Umbilical cord (tissue), 2 donors: Measurements from ENCODE around the gene BTG4. TPM values are rescaled to one million over a fixed set of nuclear protein-coding genes. Genes with fewer than 3 reads are reported as not detected.
A peak's percentile ranks its signal among the peaks of the same experiment; 100 is the strongest.

ENCODE experiments used
- DNase-seq: peaks from one replicate; pipeline ENCODE4 v3.0.0-alpha.2; 2015; ENCODE audit warnings: low spot score
- total RNA-seq: library from RNA; depleted of rRNA; stranded (reverse); fragments of >200 nt; gene quantifications from one replicate; pipeline ENCODE4 v1.2.3, GENCODE V29; 2014; ENCODE audit warnings: low replicate concordance; ENCODE audit not compliant: insufficient read depth

Gene BTG4
- total RNA-seq, 1 donor from 2014 or later = 5.5 TPM

DNA sequence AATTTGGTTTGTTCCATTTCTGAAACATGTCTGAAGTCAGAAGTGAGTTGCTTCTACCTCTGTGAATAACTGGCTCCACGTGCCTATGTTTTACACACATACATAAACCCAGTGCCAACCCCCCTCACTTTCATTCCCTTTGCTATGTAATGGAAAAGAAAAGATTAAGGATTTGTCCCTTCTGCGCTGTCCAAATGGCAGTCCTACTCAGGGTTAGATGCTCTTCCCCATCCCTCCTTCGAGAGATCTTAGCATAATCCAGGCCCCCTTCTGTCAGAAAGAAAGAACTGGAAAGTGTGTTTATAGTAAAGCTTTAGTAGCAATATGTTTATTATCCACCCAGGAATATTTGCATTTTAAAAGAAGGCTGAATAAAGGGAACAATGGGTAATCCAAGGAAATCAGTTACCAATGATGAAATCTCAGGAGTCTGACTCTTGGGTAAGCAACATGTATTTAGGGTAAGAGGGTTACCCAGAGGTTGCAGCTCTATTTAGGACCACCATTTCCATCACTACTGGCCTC lies 25.2 kb upstream of the BTG4 start:
- no peak for DNase-seq

DNA sequence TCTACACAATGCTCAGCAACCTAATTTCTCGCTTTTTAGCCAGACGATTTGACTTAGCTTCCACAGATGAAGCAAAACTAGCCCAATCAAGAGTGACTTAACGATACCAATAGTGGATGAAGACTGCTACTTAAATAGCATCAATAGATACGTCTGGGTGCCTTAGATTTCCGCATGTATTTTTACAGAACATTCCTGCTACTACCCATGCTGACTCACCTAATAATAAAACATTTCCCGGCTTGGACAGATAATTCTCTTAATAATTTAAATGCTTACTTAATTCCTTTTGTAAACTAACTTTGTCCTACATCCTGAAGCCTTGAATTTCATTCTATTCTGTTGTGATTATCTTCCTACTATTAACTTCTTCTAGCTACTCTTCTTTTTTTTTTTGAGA lies 23.1 kb upstream of the BTG4 start:
- no peak for DNase-seq

DNA sequence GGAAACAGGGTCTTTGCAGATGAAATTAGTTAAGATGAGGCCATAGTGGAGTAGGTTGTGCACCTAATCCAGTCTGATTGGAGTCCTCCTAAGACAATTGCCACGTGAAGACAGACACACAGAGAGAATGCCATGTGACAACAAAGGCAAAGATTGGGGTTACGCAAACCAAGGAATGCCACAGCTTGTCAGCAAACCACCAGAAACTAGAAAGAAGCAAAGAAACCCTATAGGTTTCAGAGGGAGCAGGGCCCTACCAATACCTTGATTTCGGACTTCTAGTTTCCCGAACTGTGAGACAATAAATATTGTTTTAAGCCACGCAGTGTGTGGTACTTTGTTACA lies 20.2 kb upstream of the BTG4 start:
- no peak for DNase-seq

DNA sequence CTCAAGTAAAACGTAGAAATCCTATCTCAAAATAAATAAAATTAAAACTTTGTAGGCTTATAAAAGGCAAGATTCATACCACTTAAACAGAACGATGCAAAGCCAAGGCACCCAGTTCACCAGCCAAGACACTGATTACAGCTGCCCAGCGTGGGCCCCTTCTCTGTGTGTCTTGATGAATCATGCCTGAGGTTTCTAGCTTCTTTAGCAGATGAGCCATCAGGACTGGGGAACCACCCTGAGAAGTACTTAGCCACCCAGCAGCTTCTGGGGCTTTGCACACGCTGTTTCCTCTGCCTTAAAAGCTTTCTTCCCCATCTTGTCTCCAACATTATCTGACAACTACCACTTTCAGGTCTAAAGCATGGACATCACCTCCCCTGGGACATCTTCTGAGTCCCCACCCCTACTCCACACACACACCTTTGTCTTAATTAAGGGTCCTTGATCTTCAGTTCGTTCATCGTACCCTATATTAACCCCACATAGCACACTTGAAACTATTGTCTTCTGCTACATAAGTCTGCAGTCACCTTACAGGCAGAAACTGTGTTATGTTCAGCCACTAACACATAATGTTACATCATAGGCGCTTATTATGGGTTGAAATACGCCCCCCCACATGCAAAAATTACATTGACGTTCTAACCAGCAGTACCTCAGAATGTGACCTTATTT lies 19.6 kb upstream of the BTG4 start:
- DNase-seq = peak; percentile 67

DNA sequence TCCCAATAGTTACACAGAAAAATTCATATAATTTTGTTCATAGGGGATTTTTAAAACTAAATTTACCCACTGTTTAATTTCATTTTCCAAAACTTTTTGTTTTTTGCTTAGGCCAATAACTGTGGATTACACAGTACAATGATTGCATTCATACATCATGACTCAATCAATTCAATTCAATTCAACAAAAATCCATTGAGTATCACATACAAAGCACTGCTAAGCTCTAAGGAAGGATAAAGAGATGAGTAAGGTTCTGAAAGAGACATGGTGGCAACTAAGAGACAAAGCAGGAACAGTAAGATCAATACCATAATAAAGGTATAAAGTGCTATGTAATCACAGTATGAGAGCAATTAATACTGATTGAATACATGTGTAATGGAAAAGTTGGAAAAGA lies 18.9 kb upstream of the BTG4 start:
- DNase-seq = no peak

DNA sequence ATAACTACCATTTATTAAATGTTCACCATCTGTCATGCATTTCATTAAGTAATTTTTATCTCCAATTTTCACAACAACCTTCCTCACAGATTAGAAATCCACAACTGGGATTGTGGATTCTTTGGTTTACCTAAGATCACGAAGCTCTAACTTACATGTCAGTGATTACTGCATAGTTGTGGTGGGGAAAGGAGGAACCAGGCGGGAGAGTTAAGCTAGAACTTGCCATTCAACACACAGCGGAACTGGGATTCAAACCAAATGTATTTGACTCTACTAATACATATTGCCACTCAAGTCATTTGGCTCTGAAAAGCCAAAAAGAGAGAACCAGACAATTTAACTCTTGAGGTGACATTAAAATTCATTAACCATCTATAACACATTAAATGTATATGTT lies 17.9 kb upstream of the BTG4 start:
- no peak for DNase-seq

DNA sequence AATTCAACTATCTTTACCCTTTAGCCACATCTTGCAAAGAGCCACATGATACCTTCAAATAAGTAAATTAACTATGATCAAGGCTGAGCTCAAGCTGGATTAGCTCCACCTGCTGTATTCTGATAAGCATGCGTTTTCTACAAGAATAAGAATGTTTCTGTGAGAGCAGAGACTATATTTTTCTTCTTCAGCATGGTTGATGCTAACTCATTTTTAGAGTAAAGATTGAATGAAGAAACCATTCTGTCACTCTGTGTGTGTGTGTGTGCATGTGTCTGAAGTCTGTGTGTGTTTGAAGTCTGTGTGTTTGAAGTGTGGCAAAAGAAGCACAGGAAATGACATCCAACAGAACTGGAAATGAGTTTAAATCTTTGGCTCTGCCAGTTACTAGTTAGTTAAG lies 16.4 kb upstream of the BTG4 start:
- DNase-seq = no peak

DNA sequence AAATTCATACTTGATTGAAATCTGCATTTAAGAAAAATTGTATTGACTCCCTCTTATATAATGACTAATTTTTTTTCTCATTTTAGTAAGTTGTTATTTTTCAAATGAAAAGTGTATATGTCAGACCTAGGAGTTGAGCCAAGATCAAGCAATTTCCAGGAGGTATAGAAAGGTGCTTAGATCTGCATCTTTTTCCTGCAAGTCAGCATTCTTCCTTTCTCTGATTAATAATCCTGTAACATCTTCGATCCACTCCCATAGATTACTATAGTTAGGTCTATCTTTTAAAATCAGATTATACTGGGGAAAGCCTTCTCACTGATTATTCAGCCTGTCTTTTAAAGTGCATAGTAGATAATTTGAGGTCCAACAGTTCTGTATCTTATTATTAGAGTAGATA lies 15.1 kb upstream of the BTG4 start:
- DNase-seq = no peak

DNA sequence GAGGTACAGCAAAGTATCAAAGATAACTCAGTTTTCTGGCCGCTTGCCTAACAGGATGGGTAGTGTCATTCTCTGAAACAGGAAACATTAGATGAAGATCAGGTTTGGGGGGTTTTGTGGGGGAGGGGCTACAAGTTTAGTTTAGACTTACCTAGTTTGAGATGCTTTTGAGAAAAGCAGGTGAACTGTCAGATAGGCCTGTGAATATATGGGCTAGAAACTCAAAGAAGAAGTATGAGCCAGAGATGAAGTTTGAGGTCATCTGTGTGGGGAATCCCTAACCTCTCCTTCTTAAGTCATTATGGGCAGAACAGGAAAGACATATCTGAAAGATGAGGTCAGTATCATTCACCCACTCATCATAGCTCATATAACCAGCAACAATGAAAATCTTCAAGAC lies 14.3 kb upstream of the BTG4 start:
- peak; percentile 16 for DNase-seq

DNA sequence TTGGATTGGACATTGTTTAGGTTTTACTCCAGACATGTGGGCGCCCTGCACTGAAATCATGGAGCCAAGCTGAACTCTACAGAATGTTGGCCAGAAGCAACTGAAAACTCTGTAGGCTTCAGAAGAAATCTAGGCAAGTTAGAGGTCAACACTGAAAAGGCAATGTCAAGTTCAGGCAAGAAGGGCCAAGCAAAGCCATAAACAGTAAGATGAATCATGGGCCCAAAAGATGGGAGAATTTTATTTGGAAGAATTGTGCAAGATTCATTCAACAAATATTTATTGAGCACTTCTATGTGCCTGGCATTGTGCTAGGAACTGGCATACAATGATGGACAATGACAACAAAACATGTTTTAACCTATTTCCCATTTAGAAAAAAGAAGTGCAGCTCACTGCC lies 13.3 kb upstream of the BTG4 start:
- DNase-seq = no peak

DNA sequence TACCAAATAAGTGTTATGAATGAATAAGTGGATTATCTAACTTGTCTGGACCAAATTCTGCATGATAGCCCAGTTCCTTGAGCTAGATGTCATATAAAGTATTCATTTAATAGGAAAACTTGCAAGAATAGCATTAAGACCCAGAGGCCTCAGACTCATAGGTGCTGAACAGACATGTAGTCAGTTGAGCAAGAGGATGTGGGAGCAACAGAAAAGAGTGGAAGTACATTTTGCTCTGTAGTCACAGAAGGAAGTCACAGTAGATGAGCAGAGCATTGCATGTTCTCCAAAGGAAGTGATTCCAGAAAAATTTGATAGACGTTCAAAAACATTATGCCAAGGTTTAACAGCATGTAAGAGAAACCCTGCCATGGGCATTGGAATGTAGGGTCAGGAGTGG lies 11.9 kb upstream of the BTG4 start:
- no peak for DNase-seq

DNA sequence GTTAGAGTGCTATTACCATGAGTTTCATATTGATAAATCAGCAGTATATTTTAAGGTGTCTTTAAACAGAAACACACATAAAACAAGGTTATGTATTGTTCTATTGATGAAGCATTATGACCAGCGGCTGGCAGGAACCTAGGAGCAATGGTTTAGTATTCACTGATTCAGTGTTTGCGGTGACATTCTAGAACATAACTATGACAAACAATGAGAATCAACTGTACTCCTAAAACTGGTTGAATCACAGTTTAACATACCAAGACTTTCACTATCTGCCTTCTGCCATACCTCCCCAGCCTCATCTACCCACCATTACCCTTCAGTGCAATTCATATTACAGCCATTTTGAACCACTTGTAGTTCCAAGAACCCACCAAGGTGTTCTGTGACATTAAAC lies 11.2 kb upstream of the BTG4 start:
- DNase-seq = no peak

DNA sequence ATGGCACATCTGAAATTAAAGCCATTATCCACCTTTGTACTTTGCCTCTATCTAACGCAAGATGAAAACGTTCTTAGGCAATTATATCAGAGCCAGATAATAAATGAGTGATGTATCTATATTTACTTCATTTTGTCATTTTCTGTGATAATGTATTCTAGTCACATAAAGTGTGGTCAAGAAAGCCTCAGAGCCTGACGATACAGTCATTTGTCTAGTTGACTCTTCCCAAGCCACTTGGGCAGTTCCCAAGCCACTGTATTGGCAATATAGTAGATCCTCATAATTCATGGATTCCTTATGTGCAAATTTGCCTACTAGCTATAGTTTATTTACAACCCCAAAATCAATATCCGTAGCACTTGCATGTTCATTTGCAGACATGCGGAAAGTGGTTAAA lies 10.2 kb upstream of the BTG4 start:
- no peak for DNase-seq

DNA sequence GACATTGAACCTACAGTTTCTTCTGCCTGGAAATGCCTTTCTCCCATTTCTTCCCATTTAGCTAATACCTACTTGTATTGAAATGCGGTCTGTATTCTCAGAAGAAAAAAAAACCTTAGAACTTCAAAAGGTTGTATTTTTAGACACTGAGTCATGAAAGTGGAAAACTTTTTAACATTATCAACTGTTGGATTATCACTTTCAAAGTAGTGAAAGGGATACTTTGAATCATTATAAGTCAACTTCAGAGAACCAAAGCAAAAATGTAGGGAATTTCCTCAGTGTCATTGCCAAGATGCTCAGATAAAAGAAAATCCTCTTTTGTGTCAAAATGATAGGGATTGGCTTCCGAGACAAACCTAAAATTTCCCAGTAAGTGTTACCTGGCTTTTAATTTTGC lies 8.9 kb upstream of the BTG4 start:
- DNase-seq = peak; percentile 32

DNA sequence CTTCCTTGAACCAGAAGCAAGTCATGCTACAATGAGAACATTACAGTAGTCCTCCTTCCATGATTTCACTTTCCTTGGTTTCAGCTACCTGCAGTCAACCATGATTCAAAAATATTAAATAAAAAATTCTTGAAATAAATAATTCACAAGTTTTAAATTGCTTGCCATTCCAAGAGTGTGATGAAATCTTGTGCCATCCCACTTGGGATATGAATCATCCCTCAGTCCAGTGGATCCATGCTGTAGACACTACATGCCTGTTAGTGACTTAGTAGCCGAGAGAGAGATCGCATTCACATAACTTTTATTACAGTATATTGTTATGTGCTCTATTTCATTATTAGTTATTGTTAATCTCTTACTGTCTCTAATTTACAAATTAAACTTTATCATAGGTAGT lies 8.4 kb upstream of the BTG4 start:
- DNase-seq = no peak

DNA sequence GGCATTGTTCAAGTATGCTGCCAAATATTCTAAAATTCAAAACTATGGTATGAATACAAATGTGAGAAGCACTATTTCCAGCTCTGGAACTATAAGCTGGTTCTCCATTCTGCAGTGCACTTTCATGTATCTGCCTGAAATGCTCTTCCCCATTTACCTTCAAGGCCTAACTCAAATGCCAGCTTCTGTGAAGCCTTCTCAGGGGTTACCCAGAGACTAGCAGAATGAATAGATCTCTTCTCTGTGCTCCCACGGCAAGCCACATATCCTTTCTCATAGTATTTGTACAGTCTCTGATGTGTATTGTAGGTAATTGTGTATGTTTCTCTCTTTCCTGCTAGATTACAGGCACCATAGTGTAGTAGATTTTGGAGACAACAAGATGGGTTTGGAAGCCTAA lies 6.5 kb upstream of the BTG4 start:
- DNase-seq = no peak

DNA sequence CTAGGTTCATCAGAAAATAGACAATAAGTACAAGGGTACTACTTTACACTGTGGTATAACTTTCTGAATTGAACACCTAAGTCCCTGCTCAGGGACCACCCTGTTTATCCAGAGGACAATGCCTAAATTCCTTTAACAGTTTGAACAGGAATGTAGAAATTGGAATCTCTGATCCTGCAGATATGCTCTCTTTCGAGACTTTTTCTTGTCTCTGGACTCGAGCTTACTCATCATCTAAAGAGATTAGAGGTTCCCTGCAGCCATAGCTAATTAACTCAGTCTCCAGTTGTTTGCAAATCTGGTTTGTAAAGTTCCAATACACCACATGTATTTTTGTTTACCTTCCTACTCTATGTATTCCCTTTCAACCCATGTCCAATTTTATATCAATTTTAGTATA lies 3.4 kb upstream of the BTG4 start:
- DNase-seq = no peak

DNA sequence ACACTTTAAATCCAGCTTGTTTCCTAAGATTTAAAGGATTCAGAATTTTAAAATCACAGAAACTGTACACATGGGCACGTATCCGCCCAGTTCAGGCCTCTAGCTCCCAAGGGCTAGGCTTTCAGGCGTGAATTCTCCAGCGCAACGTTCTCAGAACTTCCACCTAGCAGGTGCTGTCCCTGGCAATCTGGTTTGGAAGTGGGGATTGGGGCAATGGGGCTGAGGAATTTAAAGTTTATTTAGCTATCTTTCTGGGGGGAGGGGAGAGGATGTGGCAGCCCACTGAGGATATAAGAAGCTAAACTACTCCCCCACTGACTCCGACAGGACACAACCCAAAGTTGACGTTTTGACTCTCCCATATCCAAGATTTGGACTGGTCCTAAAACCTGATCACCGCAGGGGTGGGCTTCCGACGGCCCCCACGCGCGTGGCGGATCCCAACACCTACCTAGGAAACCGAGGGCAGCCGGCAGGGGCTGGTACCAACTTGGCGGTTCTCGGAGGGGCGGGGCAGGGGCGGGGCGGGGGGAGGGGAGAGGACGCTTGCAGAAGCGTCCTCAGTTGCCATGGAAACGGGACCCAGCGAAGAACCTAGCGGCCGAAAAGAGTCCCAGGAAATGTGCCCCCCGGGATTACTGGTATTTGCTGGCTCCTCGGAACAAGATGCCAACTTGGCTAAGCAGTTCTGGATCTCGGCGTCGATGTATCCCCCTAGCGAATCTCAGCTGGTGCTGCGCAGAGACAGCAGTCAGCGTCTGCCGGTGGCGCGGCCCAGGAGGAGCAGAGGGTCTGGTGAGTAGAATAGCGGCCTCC lies 2.2 kb upstream of the BTG4 start, which contains the start of gene HOATZ:
HOATZ (plus strand) TSS at position 563 of the 816 bp plus-strand sequence; CDS start at position 570, 7 bp downstream.
- DNase-seq = peak; percentile 8

DNA sequence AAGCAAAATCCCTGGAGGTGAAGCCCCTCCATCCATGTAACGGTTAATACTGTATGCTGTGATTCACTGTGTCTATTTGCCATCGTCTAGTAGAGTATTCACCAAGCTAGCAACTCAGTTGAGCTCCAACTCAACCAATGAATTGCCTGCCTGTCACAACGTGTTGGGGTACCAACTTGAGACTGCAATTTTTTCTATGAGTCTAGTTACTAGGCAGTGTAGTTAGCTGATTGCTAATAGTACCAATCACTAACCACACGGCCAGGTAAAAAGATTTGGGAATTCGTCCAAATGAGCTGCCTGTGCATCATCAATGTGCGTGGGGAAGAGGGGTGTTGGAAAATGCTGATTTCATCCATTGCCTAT lies 1.0 kb upstream of the BTG4 start:
- DNase-seq = no peak

DNA sequence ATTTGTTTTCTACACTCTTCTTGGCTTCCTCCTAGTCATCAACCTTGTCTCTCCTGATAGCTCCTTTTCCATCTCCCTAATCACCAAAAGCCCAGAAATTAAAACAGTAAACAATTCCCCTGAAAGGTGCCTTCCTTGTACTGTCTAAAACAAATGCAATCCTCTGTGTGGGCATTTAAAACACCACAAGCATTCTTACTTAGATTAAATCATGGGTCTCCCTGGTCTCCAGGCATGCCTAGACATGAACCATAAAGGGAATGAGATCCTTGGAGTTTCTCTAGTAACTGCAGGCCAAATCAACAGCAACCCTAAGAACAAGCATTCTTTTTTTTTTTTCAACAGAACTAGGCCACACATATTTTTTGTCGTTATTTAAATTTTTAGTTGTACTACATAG lies 1.9 kb downstream of the BTG4 start:
- peak; percentile 49 for DNase-seq

DNA sequence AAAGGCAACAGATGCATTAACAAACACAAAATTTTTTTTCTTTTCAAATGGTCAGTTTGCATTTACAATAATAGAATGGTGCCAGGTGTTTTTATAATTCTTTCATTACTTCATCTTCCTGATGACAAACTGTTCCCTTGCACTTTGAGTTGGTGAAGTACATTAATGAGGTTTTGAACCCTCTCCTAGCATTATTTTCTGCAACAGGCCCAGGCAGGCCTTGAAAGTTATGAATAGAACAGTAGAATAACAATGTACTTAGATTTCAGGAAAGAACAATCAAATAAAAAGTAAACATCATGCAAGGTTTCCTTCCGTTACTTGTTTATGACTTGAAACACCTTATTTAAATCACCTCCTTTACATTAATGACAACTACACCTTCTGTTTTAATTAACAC lies 9.6 kb downstream of the BTG4 start:
- no peak for DNase-seq

DNA sequence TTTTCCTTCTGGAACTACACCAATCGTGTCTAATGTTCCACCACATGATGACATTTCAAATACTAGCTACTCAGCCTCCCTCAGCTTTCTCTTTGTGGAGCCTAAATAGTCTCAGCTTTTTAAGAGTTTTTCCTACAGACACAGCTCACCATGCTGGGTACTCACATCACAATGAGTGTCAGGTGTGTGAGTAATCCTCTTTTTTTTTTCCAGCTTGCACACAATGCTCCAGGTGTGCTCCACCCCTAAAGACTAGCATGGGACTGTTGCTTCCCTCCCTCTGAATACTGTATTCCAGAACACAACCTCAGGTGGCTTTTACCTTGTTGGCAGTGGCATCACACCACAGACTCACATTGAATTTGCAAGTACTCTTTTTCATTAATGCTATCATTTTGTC lies 11.7 kb downstream of the BTG4 start:
- DNase-seq = no peak

DNA sequence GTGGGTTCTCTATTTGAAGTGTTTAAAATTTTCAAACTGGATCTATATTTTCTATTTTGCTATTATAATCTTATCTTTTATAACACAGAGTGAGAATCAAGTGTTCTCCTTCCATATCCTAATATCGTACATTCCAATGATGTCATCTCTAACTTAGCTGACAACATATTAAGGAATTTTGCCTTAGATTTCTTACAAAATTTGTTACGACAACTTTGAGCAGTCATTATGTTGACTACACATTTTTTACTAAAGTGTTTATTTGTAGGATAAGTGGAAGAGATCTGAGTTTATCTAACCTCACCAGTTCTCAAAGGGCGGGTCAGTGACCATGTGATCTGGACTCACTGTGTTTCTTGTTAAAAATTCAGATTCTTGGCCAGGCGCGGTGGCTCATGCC lies 12.7 kb downstream of the BTG4 start:
- DNase-seq = no peak
